ENCODE data around the gene GPR157.

- no peak for TF ChIP-seq CTCF (IDR thresholded peaks at IDR 0.05)
- no peak for TF ChIP-seq POLR2A (IDR thresholded peaks at IDR 0.05)
These were observed 6.4 kb upstream of the GPR157 start for GRCh38 chr1:9135073-9135836.
